Myometrial cell (primary cell): ENCODE results near the gene OR6B2. TPM values are rescaled to one million over a fixed set of nuclear protein-coding genes. Genes with fewer than 3 reads are reported as not detected.

Experiments used
- total RNA-seq: library from RNA; depleted of rRNA; stranded (reverse); fragments of >200 nt; gene quantifications from 2 replicates; pipeline ENCODE4 v1.2.3, GENCODE V29; 2015

Gene OR6B2
- total RNA-seq, result not detected in 2 replicates

GRCh38 chr2:240030379-240031094 lies at the start of gene OR6B2:
TSS of gene OR6B2 (minus strand) at chr2:240030429. CDS start at chr2:240030429, 0 bp downstream.

DNA sequence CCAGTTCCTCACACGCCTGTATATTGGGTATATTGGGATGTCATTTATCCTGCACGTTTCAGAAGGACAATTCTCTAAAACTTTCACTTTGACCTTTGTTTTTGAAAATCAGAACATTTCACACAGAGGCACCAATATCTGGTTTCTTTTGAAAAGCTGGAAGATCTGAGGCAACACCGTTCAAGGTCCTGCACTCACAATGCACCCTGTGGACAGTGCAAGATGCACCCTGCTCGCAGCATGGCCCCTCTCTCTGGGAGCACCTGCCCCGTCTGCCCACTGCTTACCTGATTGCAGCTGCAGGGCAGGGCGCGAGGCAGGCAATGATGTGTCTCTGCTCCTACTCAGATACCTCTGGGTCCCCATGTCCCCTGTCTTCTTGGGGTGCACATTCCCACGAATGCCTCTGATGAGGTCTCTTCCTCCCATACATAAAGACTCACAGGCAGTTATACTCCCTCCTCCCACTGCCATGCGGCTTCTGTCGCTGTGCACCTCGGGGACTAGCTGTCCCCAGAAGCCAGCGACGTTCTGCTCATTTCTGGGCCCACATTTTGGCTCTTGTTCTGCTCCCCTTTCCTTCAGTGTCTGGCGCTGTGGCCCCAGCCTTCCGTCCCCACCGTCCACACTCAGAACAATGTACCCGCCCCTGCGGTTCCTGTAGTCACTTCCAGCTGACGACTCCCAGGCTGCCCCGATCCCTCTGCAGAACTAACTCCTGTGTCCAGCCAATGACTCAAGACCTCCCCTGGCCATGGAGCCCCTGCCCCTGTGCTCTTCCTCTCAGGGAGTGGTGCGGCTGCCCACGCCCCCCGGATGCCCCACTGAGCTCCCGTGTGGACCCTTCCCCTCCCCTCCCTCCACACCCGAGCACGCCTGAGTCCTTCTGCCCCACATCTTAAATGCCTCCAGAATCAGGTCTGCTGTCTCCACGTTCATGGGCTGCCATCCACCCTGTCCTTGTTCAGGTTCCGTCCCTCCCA lies 23.2 kb upstream of the OR6B2 start, which contains the start of gene OR6B3:
TSS of gene OR6B3 (minus strand) at position 349 of the 983 bp plus-strand sequence.

Other genes with a start within 250 kb of the OR6B2 start
- gene NDUFA10, start 5.1 kb downstream of the OR6B2 start, total RNA-seq, result 174 and 258 TPM in 2 replicates
- gene OR6B3, start 23.1 kb upstream of the OR6B2 start, total RNA-seq, result not detected in 2 replicates
- 139 and 147 TPM in 2 replicates for gene COPS9, start 105.9 kb upstream of the OR6B2 start, total RNA-seq
- not detected in 2 replicates for gene OTOS, start 110.2 kb upstream of the OR6B2 start, total RNA-seq